ENCODE data around the gene PCDHB4.
"Not testable (repeated sequence)": the region's sequence is repeated elsewhere in the genome, so short reads cannot be mapped to it uniquely, and the experiment has no call there.

The PCDHB4 gene

GRCh38 chr5:141150224-141150992 is 28.8 kb downstream of the PCDHB4 start:
- no peak for DNase-seq (ENCODE audit: low read depth in 3 of 3, low spot score in 1 of 3)

GRCh38 chr5:141150993-141151325 is 29.3 kb downstream of the PCDHB4 start:
- DNase-seq (ENCODE audit: low read depth in 3 of 3, low spot score in 1 of 3): no peak

- DNase-seq (ENCODE audit: low read depth in 3 of 3, low spot score in 1 of 3): not testable (repeated sequence)
Observed at GRCh38 chr5:141151632-141152031, 30.0 kb downstream of the PCDHB4 start.

- not testable (repeated sequence) for DNase-seq (ENCODE audit: low read depth in 3 of 3, low spot score in 1 of 3)
Observed at GRCh38 chr5:141152096-141152495, 30.5 kb downstream of the PCDHB4 start.

- DNase-seq (ENCODE audit: low read depth in 3 of 3, low spot score in 1 of 3): no peak
Observed at GRCh38 chr5:141155540-141156374, 34.1 kb downstream of the PCDHB4 start.

- DNase-seq (ENCODE audit: low read depth in 3 of 3, low spot score in 1 of 3): not testable (repeated sequence)
Observed at GRCh38 chr5:141157356-141157755, 35.7 kb downstream of the PCDHB4 start.

- DNase-seq (ENCODE audit: low read depth in 3 of 3, low spot score in 1 of 3): not testable (repeated sequence)
Observed at GRCh38 chr5:141157901-141158300, 36.3 kb downstream of the PCDHB4 start.

GRCh38 chr5:141172381-141173204 is 51.0 kb downstream of the PCDHB4 start, which contains the start of gene PCDHB7:
TSS of gene PCDHB7 (plus strand) at chr5:141172644. CDS start at chr5:141172836, 192 bp downstream.
- DNase-seq (ENCODE audit: low read depth in 3 of 3, low spot score in 1 of 3): no peak

- DNase-seq (ENCODE audit: low read depth in 3 of 3, low spot score in 1 of 3): not testable (repeated sequence)
Observed at GRCh38 chr5:141174291-141175104, 52.9 kb downstream of the PCDHB4 start.

Data from stimulated activated CD4-positive, alpha-beta T cell treated with anti-CD3 and anti-CD28 coated beads, TNF-alpha, amount 100 ng/mL, for 1 hour (primary cell).